ENCODE data around the gene NDEL1.
A peak's percentile ranks its signal among the peaks of the same experiment; 100 is the strongest.

DNA sequence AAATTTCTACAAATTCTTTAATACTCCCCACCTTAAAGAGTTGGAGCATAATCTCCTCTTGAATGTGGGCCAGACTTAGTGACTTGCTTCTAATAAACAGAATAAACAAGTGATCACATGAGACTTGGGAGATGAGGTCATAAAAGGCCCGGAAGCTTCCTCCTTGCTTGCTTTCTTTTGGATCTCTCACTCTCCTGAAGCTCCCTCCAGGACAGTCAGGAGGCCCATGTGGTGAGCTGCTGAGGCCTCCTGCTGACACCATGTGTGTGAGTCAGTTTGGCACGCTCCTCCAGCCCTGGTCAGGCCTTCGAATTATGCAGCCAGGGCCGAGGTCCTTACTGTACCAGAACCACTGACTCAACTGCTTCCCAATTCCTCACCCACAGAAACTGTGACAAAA lies 53.2 kb downstream of the NDEL1 start:
- TF ChIP-seq, protein P1, sequence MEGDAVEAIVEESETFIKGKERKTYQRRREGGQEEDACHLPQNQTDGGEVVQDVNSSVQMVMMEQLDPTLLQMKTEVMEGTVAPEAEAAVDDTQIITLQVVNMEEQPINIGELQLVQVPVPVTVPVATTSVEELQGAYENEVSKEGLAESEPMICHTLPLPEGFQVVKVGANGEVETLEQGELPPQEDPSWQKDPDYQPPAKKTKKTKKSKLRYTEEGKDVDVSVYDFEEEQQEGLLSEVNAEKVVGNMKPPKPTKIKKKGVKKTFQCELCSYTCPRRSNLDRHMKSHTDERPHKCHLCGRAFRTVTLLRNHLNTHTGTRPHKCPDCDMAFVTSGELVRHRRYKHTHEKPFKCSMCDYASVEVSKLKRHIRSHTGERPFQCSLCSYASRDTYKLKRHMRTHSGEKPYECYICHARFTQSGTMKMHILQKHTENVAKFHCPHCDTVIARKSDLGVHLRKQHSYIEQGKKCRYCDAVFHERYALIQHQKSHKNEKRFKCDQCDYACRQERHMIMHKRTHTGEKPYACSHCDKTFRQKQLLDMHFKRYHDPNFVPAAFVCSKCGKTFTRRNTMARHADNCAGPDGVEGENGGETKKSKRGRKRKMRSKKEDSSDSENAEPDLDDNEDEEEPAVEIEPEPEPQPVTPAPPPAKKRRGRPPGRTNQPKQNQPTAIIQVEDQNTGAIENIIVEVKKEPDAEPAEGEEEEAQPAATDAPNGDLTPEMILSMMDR (IDR thresholded peaks at IDR 0.05) = no peak
- TF ChIP-seq POLR2A (IDR thresholded peaks at IDR 0.05) = no peak
- TF ChIP-seq POLR2AphosphoS5 (IDR thresholded peaks at IDR 0.05) = peak; percentile 32
- no peak for TF ChIP-seq EP300 (IDR thresholded peaks at IDR 0.05)
